ENCODE results near the gene PRUNE1. TPM values are rescaled to one million over a fixed set of nuclear protein-coding genes. Genes with fewer than 3 reads are reported as not detected.

PRUNE1 gene
- total RNA-seq, 2 donors from 2014 or later, result 15.8 to 19.4 TPM

- TF ChIP-seq, protein P1, sequence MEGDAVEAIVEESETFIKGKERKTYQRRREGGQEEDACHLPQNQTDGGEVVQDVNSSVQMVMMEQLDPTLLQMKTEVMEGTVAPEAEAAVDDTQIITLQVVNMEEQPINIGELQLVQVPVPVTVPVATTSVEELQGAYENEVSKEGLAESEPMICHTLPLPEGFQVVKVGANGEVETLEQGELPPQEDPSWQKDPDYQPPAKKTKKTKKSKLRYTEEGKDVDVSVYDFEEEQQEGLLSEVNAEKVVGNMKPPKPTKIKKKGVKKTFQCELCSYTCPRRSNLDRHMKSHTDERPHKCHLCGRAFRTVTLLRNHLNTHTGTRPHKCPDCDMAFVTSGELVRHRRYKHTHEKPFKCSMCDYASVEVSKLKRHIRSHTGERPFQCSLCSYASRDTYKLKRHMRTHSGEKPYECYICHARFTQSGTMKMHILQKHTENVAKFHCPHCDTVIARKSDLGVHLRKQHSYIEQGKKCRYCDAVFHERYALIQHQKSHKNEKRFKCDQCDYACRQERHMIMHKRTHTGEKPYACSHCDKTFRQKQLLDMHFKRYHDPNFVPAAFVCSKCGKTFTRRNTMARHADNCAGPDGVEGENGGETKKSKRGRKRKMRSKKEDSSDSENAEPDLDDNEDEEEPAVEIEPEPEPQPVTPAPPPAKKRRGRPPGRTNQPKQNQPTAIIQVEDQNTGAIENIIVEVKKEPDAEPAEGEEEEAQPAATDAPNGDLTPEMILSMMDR (IDR thresholded peaks at IDR 0.05), result no peak
- TF ChIP-seq POLR2A (IDR thresholded peaks at IDR 0.05), result no peak
- Histone ChIP-seq H3K4me3 (no peak overlapping the region), H3K9me3 (no peaks in the 10 kb centered on the region), H3K27ac (peak overlapping the region in 1 of 4 donors; percentile 96), H3K4me1 (peaks cover 15% of the 10 kb centered on the region), H3K27me3 (no peaks in the 10 kb centered on the region), H3K36me3 (replicated peaks in 1 of 2; ENCODE audit: insufficient read depth in 1 of 2, low read depth in 2 of 2) (no peaks in the 10 kb centered on the region)
- intact Hi-C loops (cut with DNase I), result no loop called here
- ATAC-seq (no peak), DNase-seq (no peak)
- 84 to 88% methylated on average over 13 of the region's 13 CpGs for WGBS, 2 donors
These were observed 64.0 kb downstream of the PRUNE1 start for GRCh38 chr1:151072224-151072623.

Small RNAs within 50 kb of the gene (small RNA-seq; reads per million reads assigned to genes)
- gene RNU6-884P, result not detected

Other genes with a start within 250 kb of the PRUNE1 start
- 10 to 100 TPM in 1 of 2 donors, 1 to 10 TPM in 1; 3.6 to 30.6 TPM for gene CTSS, start 242.7 kb upstream of the PRUNE1 start, total RNA-seq
- 10 to 100 TPM; 11.9 to 18.4 TPM for gene CTSK, start 200.2 kb upstream of the PRUNE1 start, total RNA-seq
- gene ARNT, start 131.8 kb upstream of the PRUNE1 start, total RNA-seq, result 10 to 100 TPM; 20.4 to 27.8 TPM
- gene CTXND2, start 121.3 kb upstream of the PRUNE1 start, total RNA-seq, result not detected
- 10 to 100 TPM; 26.5 to 45.2 TPM for gene SETDB1, start 82.1 kb upstream of the PRUNE1 start, total RNA-seq
- gene CERS2, start 33.6 kb upstream of the PRUNE1 start, total RNA-seq, result 10 to 100 TPM; 70.9 to 84.8 TPM
- gene ANXA9, start 26.2 kb upstream of the PRUNE1 start, total RNA-seq, result 10 to 100 TPM; 17.4 to 33.3 TPM
- 10 to 100 TPM; 36.3 to 39.2 TPM for gene MINDY1, start 1.5 kb upstream of the PRUNE1 start, total RNA-seq
- gene BNIPL, start 28.1 kb downstream of the PRUNE1 start, total RNA-seq, result under 1 TPM in 1 of 2 donors, not detected in 1; 0.26 TPM
- gene C1orf56, start 39.3 kb downstream of the PRUNE1 start, total RNA-seq, result 1 to 10 TPM; 5.7 to 6.9 TPM
- 10 to 100 TPM; 40.2 to 43.8 TPM for gene CDC42SE1, start 51.2 kb downstream of the PRUNE1 start, total RNA-seq
- 1 to 10 TPM in 1 of 2 donors, under 1 TPM in 1; 0.26 to 1.6 TPM for gene MLLT11, start 51.9 kb downstream of the PRUNE1 start, total RNA-seq
- 1 to 10 TPM; 4.3 to 9.1 TPM for gene GABPB2, start 62.3 kb downstream of the PRUNE1 start, total RNA-seq
- gene SEMA6C, start 138.2 kb downstream of the PRUNE1 start, total RNA-seq, result 1 to 10 TPM; 3.6 to 5.3 TPM
- gene TNFAIP8L2, start 148.2 kb downstream of the PRUNE1 start, total RNA-seq, result 1 to 10 TPM in 1 of 2 donors, under 1 TPM in 1; 0.99 to 1.6 TPM
- gene LYSMD1, start 157.5 kb downstream of the PRUNE1 start, total RNA-seq, result 1 to 10 TPM; 6.7 to 9.6 TPM
- gene SCNM1, start 157.7 kb downstream of the PRUNE1 start, total RNA-seq, result 10 to 100 TPM; 16.2 to 28.0 TPM
- 1 to 10 TPM in 1 of 2 donors, not detected in 1; 3.0 TPM for gene TMOD4, start 167.5 kb downstream of the PRUNE1 start, total RNA-seq
- gene VPS72, start 181.7 kb downstream of the PRUNE1 start, total RNA-seq, result 10 to 100 TPM in 1 of 2 donors, 1 to 10 TPM in 1; 6.9 to 19.2 TPM
- gene PIP5K1A, start 190.1 kb downstream of the PRUNE1 start, total RNA-seq, result 10 to 100 TPM; 19.5 to 51.4 TPM
- gene PSMD4, start 246.3 kb downstream of the PRUNE1 start, total RNA-seq, result 10 to 100 TPM; 70.2 to 73.4 TPM

All from body of pancreas (tissue), 4 donors.